Measurements from ENCODE around the gene CCDC174.

DNA sequence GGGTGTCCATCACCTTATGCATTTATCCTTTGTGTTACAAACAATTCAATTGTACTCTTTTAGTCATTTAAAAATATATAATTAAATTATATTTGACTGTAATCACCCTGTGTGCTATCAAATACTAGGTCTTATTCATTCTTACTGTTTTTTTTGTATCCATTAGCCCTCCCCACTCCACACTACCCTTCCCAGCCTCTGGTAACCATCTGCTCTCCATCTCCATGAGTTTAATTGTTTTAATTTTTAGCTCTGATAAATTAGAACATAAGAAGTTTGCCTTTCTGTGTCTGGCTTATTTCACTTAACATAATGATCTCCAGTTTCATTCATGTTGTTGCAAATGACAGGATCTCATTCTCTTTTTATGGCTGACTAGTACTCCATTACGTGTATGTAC lies 40.2 kb downstream of the CCDC174 start:
- no peak for TF ChIP-seq EZH2 (IDR thresholded peaks at IDR 0.05; ENCODE audit: insufficient read depth, poor library complexity, severe bottlenecking)
- TF ChIP-seq EZH2phosphoT487 (IDR thresholded peaks at IDR 0.05; ENCODE audit: insufficient read depth, low read depth), result no peak

All from GM23248 (cell line).